ENCODE measurements around the gene SPATA20. TPM values are rescaled to one million over a fixed set of nuclear protein-coding genes. Genes with fewer than 3 reads are reported as not detected.

SPATA20 gene
- total RNA-seq, 1 donor from 2014 or later = 22.8 TPM

GRCh38 chr17:50562242-50563091 is 15.5 kb downstream of the SPATA20 start:
- Histone ChIP-seq H2AFZ (replicated peaks) (no peak overlapping the region), H3K27ac (no peak overlapping the region), H3K9ac (no peak overlapping the region), H3K27me3 (peaks cover 85% of the 10 kb centered on the region), H4K20me1 (ENCODE audit: low read depth) (peaks cover 27% of the 10 kb centered on the region), H3K36me3 (no peaks in the 10 kb centered on the region), H3K9me3 (ENCODE audit: low read depth) (no peaks in the 10 kb centered on the region), H3K4me1 (peaks cover 64% of the 10 kb centered on the region), H3K79me2 (ENCODE audit: low read depth) (no peaks in the 10 kb centered on the region), H3K4me2 (peak overlapping the region; percentile 100), H3F3A (ENCODE audit: low read depth) (peaks cover 53% of the 10 kb centered on the region), H3K4me3 (peak overlapping the region; percentile 86)
- DNase-seq (ENCODE audit: low spot score) = no peak
- Mint-ChIP-seq H3K4me1 (peaks cover 62% of the 10 kb centered on the region), H3K9me3 (no peaks in the 10 kb centered on the region), H3K4me3 (peak overlapping the region; percentile 87), H3K27me3 (ENCODE audit: insufficient read depth, low read depth) (peaks cover 35% of the 10 kb centered on the region), H3K27ac (no peak overlapping the region), H3K36me3 (no peaks in the 10 kb centered on the region)
- TF ChIP-seq EZH2 (IDR thresholded peaks at IDR 0.05) (peak; percentile 87), EZH2phosphoT487 (IDR thresholded peaks at IDR 0.05) (peak; percentile 84), CTCF (IDR thresholded peaks at IDR 0.05) (no peak)

GRCh38 chr17:50563092-50563511 is 16.1 kb downstream of the SPATA20 start:
- TF ChIP-seq EZH2phosphoT487 (IDR thresholded peaks at IDR 0.05) (no peak), EZH2 (IDR thresholded peaks at IDR 0.05) (no peak), CTCF (IDR thresholded peaks at IDR 0.05) (peak; percentile 13)
- no peak overlapping the region for H3K27ac ChIP-seq
- peaks cover 24% of the 10 kb centered on the region for H4K20me1 ChIP-seq (ENCODE audit: low read depth)
- Mint-ChIP-seq H3K27ac (no peak overlapping the region), H3K9me3 (no peaks in the 10 kb centered on the region), H3K36me3 (no peaks in the 10 kb centered on the region), H3K4me1 (peaks cover 65% of the 10 kb centered on the region), H3K4me3 (peak overlapping the region; percentile 87), H3K27me3 (ENCODE audit: insufficient read depth, low read depth) (peaks cover 28% of the 10 kb centered on the region)
- H3K4me2 ChIP-seq = peak overlapping the region; percentile 100
- no peak overlapping the region for H2AFZ ChIP-seq (replicated peaks)
- H3F3A ChIP-seq (ENCODE audit: low read depth) = peaks cover 46% of the 10 kb centered on the region
- no peaks in the 10 kb centered on the region for H3K36me3 ChIP-seq
- H3K4me3 ChIP-seq = no peak overlapping the region
- no peak overlapping the region for H3K9ac ChIP-seq
- peaks cover 79% of the 10 kb centered on the region for H3K27me3 ChIP-seq
- no peaks in the 10 kb centered on the region for H3K79me2 ChIP-seq (ENCODE audit: low read depth)
- peaks cover 60% of the 10 kb centered on the region for H3K4me1 ChIP-seq
- no peaks in the 10 kb centered on the region for H3K9me3 ChIP-seq (ENCODE audit: low read depth)
- no peak for DNase-seq (ENCODE audit: low spot score)

GRCh38 chr17:50564916-50565315 is 17.9 kb downstream of the SPATA20 start:
- Mint-ChIP-seq H3K4me3 (peak overlapping the region; percentile 72), H3K36me3 (no peaks in the 10 kb centered on the region), H3K9me3 (no peaks in the 10 kb centered on the region), H3K27ac (peak overlapping the region; percentile 46), H3K4me1 (peaks cover 68% of the 10 kb centered on the region), H3K27me3 (ENCODE audit: insufficient read depth, low read depth) (peaks cover 18% of the 10 kb centered on the region)
- Histone ChIP-seq H3K4me3 (no peak overlapping the region), H3K4me2 (peak overlapping the region; percentile 55), H2AFZ (replicated peaks) (no peak overlapping the region), H4K20me1 (ENCODE audit: low read depth) (peaks cover 13% of the 10 kb centered on the region), H3K36me3 (no peaks in the 10 kb centered on the region), H3K9me3 (ENCODE audit: low read depth) (no peaks in the 10 kb centered on the region), H3K27ac (no peak overlapping the region), H3K9ac (no peak overlapping the region), H3K79me2 (ENCODE audit: low read depth) (no peaks in the 10 kb centered on the region), H3K27me3 (peaks cover 60% of the 10 kb centered on the region), H3K4me1 (peaks cover 56% of the 10 kb centered on the region), H3F3A (ENCODE audit: low read depth) (peaks cover 28% of the 10 kb centered on the region)
- no peak for TF ChIP-seq EZH2 (IDR thresholded peaks at IDR 0.05)
- no peak for TF ChIP-seq CTCF (IDR thresholded peaks at IDR 0.05)
- TF ChIP-seq EZH2phosphoT487 (IDR thresholded peaks at IDR 0.05) = no peak
- DNase-seq (ENCODE audit: low spot score) = no peak

Measured in neural progenitor cell (in vitro differentiated cells).